Head of caudate nucleus (tissue), 42 donors: Measurements from ENCODE around the gene CELF1.
"Not testable (repeated sequence)": the region's sequence is repeated elsewhere in the genome, so short reads cannot be mapped to it uniquely, and the experiment has no call there.

Experiments used
- DNase-seq, 42 donors: peaks; one replicate each; pipeline versions ENCODE4 v3.0.0 to v3.0.0-alpha.2; 2020 to 2021; ENCODE audit warnings: mixed read lengths in 7 of 42
- intact Hi-C: fragments of 100-400 bp; cut with DNase I; formaldehyde crosslinking; loops from one replicate; pipeline ENCODE4 v1.15.0; 2022

The CELF1 gene

GRCh38 chr11:47469361-47470179 lies 83.4 kb downstream of the CELF1 start:
- intact Hi-C loops, result loop anchor here (10.0 kb wide), 1 partner anchor 85 kb away; the partner anchor contains the start of gene CELF1
- peak in 1 of 42 donors; percentile 27 for DNase-seq

DNA sequence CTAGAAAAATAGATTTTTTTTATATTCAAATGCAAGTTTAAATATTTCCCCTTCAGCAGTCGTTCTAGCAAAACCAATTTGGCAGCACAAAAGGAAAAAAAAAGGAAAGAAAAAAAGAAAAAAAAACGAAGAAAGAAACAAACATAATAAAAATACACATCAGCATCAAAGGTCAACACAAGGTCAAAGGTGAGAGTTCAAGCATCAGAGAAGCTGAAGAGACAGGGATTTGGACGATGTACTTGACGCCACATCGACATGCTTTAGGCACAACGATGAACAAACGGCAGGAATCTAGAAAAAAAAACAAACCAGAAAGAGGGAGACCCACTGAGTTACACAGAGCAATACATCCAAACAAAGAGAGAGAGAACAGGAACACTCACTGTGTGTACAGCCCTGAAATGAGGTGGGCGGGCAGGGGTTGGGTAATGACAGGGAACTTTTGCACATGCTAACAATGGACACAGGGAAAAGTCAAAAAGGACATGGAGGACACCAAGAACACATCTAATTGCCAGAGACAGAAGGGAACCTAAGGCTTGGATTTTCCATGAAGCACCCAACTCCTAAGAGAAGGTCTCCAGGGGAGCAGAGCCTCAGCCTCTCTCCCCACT lies 84.2 kb downstream of the CELF1 start:
- DNase-seq, result no peak
- intact Hi-C loops, result loop anchor here (10.0 kb wide), 1 partner anchor 86 kb away; the partner anchor contains the start of gene CELF1

GRCh38 chr11:47467357-47467756 lies 85.6 kb downstream of the CELF1 start:
- DNase-seq, result peak in 11 of 42 donors; percentile 14 to 53 (median 30)
- intact Hi-C loops, result loop anchor here (10.0 kb wide), 1 partner anchor 87 kb away; the partner anchor contains the start of gene CELF1

DNA sequence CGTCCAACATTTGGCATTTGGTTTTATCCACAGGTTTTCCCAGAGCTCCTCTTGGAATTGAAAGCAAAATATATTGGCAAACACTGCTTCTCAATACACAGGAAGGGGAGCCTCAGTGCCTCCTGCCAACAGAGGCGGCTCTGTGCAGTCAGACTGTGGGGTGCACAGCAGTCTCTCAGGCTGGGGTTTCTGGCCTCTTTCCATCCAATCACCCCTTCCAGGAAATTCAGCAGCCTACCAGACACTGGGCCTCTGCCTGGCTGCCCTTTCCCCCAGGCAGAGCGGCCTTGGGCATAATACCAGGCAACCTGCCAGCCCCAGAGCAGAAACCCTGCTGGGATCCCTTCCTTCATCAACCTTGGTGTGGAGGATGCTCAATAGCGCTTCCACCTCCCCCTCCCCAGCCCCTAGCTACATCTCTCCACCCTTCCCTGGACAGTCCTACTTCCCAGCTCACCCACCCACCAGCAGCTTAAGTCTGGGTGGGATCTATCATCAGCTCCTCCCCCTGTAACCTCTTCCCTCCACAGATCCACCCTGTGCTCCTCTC lies 86.2 kb downstream of the CELF1 start:
- intact Hi-C loops, result loop anchor here (10.0 kb wide), 1 partner anchor 88 kb away; the partner anchor contains the start of gene CELF1
- peak; percentile 54 to 91 (median 76) for DNase-seq

DNA sequence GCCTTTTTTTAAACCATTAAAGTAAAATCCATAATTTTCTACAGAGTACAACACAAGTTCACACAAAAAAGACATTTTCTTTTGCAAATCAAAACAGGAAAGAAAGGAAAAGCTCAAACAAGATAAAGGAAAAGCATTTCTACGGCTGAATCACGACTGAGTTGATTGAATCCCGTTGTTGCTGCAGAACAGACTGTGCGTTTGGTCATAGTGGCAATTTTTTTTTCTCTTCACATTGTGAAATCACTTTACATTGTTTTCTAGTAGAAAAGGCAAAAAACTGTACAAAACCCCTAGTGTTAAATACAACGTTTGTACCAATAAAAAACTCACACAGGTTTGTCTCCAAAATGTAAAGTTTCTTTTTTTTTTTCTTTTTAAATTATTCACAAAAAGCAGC lies 86.7 kb downstream of the CELF1 start:
- DNase-seq, result no peak
- intact Hi-C loops, result loop anchor here (10.0 kb wide), 1 partner anchor 89 kb away; the partner anchor contains the start of gene CELF1

DNA sequence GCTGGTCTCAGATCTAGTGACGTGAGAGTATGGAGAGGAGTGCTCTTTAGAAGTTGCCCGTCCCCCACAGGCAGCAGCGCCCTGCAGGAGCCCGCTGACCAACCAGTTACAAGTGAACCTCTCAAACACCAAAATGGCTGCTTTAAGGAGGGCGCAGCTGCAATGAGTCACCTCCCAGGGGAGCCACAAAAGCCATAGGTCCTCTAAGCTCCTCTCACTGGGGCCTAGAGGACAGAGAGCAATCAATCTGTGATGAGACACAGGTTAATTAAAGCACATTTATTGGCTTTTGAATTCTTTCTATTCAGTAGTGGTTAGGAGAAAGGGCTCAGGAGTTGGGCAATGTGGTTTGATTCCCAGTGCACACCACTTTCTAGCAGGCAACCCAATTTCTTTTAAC lies 88.4 kb downstream of the CELF1 start:
- DNase-seq, result no peak
- intact Hi-C loops, result loop anchor here (10.0 kb wide), 1 partner anchor 90 kb away; the partner anchor contains the start of gene CELF1

DNA sequence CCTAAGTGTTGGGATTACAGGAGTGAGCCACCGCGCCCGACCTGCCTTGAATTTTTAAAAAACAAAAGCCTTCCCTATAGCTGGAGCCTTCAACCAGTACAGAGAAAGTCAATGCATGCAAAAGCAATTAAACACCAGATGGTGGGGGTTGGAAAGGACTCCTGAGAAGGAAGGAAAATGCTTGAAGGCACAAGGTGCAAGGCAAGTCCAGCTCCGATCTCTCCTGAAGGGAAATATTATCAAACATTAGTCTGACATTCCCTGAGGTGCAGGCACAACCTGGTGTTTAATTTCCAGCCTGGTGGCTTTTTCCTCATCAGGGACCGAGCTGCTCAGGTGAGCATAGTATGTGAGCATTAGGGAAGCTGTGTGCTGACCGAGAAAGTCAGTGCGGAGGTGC lies 91.1 kb downstream of the CELF1 start:
- peak in 1 of 42 donors; percentile 25 for DNase-seq
- intact Hi-C loops, result loop anchor here (10.0 kb wide), 1 partner anchor 93 kb away; the partner anchor contains the start of gene CELF1

DNA sequence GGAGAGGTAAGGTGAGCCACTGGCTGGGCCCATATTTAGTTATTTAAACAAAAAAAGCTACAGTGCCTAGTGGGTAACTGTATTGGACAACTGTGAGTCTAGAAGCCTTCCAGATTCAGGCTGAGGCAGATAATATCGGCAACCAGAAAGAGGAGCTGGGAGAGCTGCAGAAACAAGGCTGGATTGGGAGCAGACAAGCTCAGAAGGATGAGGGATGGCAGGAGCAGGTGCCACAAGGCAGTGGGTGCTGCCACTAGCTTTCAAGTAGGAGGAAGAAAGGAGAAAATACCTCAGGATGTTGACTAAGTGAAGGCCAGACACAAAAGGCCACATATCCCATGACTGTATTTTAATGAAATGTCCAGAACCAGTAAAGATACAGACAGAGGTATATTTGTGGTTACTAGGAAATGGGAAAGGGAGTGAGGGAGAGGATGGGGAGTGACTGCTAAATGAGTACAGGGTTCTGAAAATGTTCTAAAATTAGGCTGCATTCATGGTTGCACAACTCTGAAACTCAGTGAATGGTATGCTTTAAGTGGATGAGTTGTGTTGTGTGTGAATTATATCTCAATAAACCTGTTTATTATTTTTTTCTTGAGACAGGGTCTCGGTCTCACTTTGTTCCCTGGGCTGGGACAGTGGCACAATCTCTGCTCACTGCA lies 92.2 kb downstream of the CELF1 start:
- DNase-seq, result peak in 15 of 42 donors; percentile 14 to 76 (median 44)
- intact Hi-C loops, result loop anchor here (10.0 kb wide), 1 partner anchor 94 kb away; the partner anchor contains the start of gene CELF1

- DNase-seq, result peak; percentile 48 to 88 (median 75)
- intact Hi-C loops, result not testable (repeated sequence)
Measured at GRCh38 chr11:47454258-47454671, 98.7 kb downstream of the CELF1 start.

DNA sequence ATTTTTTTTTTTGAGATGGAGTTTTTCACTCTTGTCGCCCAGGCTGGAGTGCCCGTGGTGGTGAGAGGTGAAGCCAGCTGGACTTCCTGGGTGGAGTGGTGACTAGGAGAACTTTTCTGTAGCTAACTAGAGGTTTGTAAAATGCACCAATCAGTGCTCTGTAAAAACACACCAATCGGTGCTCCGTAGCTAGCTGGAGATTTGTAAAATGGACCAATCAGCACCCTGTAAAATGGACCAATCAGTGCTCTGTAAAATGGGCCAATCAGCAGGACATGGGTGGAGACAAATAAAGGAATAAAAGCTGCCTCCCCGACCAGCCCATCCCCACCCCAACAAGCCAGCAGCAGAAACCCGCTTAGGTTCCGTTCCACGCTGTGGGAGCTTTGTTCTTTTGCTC lies 99.6 kb downstream of the CELF1 start:
- intact Hi-C loops, result no loop called here
- no peak for DNase-seq

GRCh38 chr11:47451990-47452389 lies 100.9 kb downstream of the CELF1 start:
- DNase-seq, result no peak
- intact Hi-C loops, result no loop called here

- DNase-seq, result no peak
- intact Hi-C loops, result no loop called here
Measured at GRCh38 chr11:47451436-47451835, 101.5 kb downstream of the CELF1 start.

DNA sequence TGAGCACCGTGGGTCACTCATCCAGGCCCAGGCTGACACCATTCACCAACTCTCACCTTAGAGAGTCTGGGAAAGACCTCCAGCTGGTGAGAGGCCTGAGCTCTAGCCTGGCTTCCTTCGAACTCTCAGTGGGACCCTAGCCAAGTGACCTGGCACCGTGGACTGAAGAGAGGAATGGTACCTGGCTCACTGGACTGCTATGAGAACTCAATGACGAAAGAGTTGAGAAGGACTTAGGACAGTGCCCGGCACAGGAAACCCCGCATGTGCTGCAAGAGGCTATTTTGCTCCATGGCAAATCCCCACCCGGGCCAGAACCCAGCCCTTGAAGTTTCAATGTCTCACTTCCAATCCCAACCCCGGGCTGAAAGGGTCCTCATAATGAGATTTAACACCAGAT lies 103.4 kb downstream of the CELF1 start:
- intact Hi-C loops, result no loop called here
- no peak for DNase-seq

DNA sequence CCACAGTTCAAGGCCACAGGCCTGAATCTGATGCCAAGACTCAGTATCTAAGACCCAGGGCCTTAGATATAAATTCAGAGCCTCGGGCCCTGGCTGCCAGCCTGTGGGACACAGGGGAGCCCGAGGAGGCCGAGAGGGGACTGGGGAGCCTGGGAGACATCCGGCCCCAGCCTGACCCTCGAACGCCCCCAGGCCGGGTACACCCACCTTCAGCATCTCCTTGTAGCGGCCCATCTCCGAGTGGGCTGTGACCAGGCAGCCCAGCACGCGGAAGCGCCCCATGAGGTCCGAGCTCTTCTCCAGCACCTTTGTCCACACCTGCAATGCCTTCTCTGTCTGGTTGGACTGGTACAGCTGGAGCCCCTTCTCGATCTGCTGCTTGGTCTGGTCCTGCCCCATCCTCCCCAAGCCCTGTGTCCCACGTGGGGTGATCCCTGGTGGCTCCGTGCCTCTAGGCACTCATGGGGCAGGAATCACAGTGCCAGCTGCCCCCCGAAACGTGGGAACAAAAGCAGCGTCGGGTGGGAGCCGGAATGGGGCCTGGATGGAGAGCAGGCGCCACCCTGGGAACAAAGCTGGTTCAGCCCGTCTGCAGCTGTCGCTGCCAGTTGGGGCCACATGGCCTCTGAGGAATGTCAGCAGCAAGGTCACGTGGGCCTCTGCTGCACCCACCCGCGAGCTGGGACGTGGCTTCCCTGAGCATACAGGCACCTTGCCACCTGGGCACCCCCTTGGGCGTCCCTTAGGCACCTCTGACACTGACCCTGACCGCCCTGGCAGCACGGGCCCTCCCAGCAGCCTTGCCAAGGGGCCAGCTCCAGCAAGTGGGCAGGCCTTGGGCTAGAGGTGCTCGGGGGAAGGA lies 104.1 kb downstream of the CELF1 start, which contains the start of gene RAPSN:
RAPSN (minus strand) TSS at position 571 of the 862 bp plus-strand sequence; CDS start at position 399, 172 bp downstream.
- no peak for DNase-seq
- intact Hi-C loops, result no loop called here

DNA sequence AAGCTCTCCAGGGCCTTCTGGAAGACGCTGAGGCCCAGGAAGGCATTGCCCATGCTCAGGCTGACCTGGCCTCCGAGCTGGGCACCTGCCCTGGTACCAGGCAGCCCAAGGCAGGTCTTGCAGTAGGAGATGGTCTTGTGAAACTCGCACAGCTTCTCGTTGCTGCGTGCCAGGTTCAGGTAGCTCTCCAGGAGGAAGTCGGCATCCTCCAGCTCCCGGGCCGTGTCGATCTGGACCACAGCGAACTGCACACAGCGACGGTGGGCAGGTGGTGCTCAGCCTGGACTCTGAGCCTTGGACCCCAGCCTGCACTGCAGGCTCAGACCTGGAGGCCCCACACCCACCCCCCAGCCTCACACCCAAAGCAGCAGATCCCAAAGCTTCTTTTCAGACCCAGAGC lies 105.0 kb downstream of the CELF1 start:
- intact Hi-C loops, result no loop called here

GRCh38 chr11:47446833-47447232 lies 106.1 kb downstream of the CELF1 start:
- no peak for DNase-seq
- intact Hi-C loops, result no loop called here

More for the DNA sequence above, 105.0 kb downstream of the CELF1 start:
- DNase-seq, result no peak

DNA sequence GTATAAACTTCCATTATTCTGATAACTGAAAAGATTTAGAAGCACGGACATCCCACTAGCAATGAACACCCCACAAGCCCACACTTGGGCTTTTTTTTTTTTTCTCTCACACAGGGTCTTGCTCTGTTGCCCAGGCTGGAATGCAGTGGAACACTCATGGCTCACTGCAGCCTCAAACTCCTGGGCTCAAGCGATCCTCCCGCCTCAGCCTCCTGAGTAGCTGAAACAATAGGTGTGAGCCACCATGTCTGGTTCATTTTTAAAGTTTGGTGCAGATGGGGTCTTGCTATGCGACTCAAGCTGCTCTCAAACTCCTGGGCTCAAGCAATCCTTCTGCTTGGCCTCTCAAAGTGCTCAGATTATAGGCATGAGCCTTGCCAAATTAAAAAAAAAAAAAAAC lies 107.1 kb downstream of the CELF1 start:
- DNase-seq, result no peak
- intact Hi-C loops, result no loop called here

GRCh38 chr11:47443817-47444216 lies 109.1 kb downstream of the CELF1 start:
- intact Hi-C loops, result no loop called here
- DNase-seq, result no peak
